Activated CD8-positive, alpha-beta T cell treated with anti-CD3 and anti-CD28 coated beads, Interleukin-2, amount 10 ng/mL, durations not matched to agents 7 days and 5 days (primary cell): ENCODE data around the gene MLKL. TPM values are rescaled to one million over a fixed set of nuclear protein-coding genes. Genes with fewer than 3 reads are reported as not detected.
"Not testable (repeated sequence)": the region's sequence is repeated elsewhere in the genome, so short reads cannot be mapped to it uniquely, and the experiment has no call there.

Source experiments
- ATAC-seq: fragments of 150-1000 bp; cut with Tn5 transposase; one replicate; pipeline ENCODE4 v1.10.0; 2021; ENCODE audit warnings: moderate library complexity
- CTCF ChIA-PET: fragments of 350-600 bp; sonication (Branson Sonifier 250); formaldehyde crosslinking; loops from one replicate; lab custom pipeline; 2021; ENCODE audit warnings: antibody characterized with exemption; lab: Charles Lee
- POLR2A ChIA-PET: fragments of 350-600 bp; sonication (Branson Sonifier 250); formaldehyde crosslinking; loops from one replicate; lab custom pipeline; 2021; ENCODE audit warnings: antibody characterized with exemption; lab: Charles Lee
- DNase-seq: peaks from one replicate; pipeline ENCODE4 v3.0.0-alpha.2; 2020
- H3K27ac Mint-ChIP-seq: one replicate; pipeline ENCODE4 v1.8.0; 2021; ENCODE audit warnings: mild to moderate bottlenecking, mixed read lengths
- H3K27me3 Mint-ChIP-seq: one replicate; pipeline ENCODE4 v1.8.0; 2021; ENCODE audit warnings: low read depth, mixed read lengths
- H3K36me3 Mint-ChIP-seq: one replicate; pipeline ENCODE4 v1.8.0; 2021; ENCODE audit warnings: low read depth, mixed read lengths
- H3K4me1 Mint-ChIP-seq: one replicate; pipeline ENCODE4 v1.8.0; 2021; ENCODE audit warnings: low read depth, mixed read lengths
- H3K4me3 Mint-ChIP-seq: one replicate; pipeline ENCODE4 v1.8.0; 2021; ENCODE audit warnings: mild to moderate bottlenecking, mixed read lengths
- H3K9me3 Mint-ChIP-seq: one replicate; pipeline ENCODE4 v1.8.0; 2022; ENCODE audit warnings: mixed read lengths; ENCODE audit not compliant: insufficient read depth
- total RNA-seq, 2 experiments: library from RNA; stranded (reverse); gene quantifications; one replicate each; pipeline ENCODE4 v1.2.3, GENCODE V29; 2021

Gene MLKL
- total RNA-seq, 2 experiments from 2014 or later: 29.5 to 31.3 TPM

GRCh38 chr16:74729783-74730683 lies 29.4 kb upstream of the MLKL start:
- H3K27me3 Mint-ChIP-seq: no peaks in the 10 kb centered on the region
- ChIA-PET CTCF (no interaction called here), POLR2A (no interaction called here)
- ATAC-seq (no peak), DNase-seq (no peak)
- peak overlapping the region; percentile 68 for H3K27ac Mint-ChIP-seq
- H3K9me3 Mint-ChIP-seq: peaks cover 7% of the 10 kb centered on the region
- H3K36me3 Mint-ChIP-seq: no peaks in the 10 kb centered on the region
- peaks cover 13% of the 10 kb centered on the region for H3K4me1 Mint-ChIP-seq
- H3K4me3 Mint-ChIP-seq: no peak overlapping the region

GRCh38 chr16:74727903-74728302 lies 27.2 kb upstream of the MLKL start:
- Mint-ChIP-seq H3K9me3 (peaks cover 7% of the 10 kb centered on the region), H3K4me3 (no peak overlapping the region), H3K4me1 (peaks cover 13% of the 10 kb centered on the region), H3K27me3 (no peaks in the 10 kb centered on the region), H3K36me3 (no peaks in the 10 kb centered on the region), H3K27ac (no peak overlapping the region)
- ChIA-PET POLR2A (no interaction called here), CTCF (interaction anchor here (2.0 to 2.8 kb wide), 2 partner anchors 18 to 27 kb away, joined by 7 to 11 read pairs; partner anchors contain the start of gene MLKL)
- DNase-seq: no peak
- no peak for ATAC-seq

- no peak for ATAC-seq
- Mint-ChIP-seq H3K4me3 (no peak overlapping the region), H3K4me1 (peaks cover 13% of the 10 kb centered on the region), H3K9me3 (peaks cover 7% of the 10 kb centered on the region), H3K27ac (no peak overlapping the region), H3K36me3 (no peaks in the 10 kb centered on the region), H3K27me3 (no peaks in the 10 kb centered on the region)
- DNase-seq: peak; percentile 45
- ChIA-PET POLR2A (no interaction called here), CTCF (interaction anchor here (0.7 to 2.8 kb wide), 10 partner anchors 11 to 417 kb away, joined by 3 to 11 read pairs (median 3); partner anchors contain the start of gene MLKL)
These were observed 26.1 kb upstream of the MLKL start for GRCh38 chr16:74726716-74727115.

- Mint-ChIP-seq H3K9me3 (peaks cover 7% of the 10 kb centered on the region), H3K36me3 (no peaks in the 10 kb centered on the region), H3K4me3 (no peak overlapping the region), H3K27me3 (no peaks in the 10 kb centered on the region), H3K27ac (no peak overlapping the region), H3K4me1 (peaks cover 13% of the 10 kb centered on the region)
- DNase-seq: no peak
- POLR2A ChIA-PET: no interaction called here
- CTCF ChIA-PET: interaction anchor here (0.7 to 2.8 kb wide), 8 partner anchors 12 to 416 kb away, joined by 3 to 11 read pairs (median 5); partner anchors contain the start of gene MLKL
- ATAC-seq: no peak
These were observed 25.2 kb upstream of the MLKL start for GRCh38 chr16:74725651-74726455.

- POLR2A ChIA-PET: interaction anchor here (1.4 kb wide), 1 partner anchor 58 kb away, joined by 3 read pairs; the partner anchor contains the start of gene RFWD3
- ATAC-seq (no peak), DNase-seq (no peak)
- H3K27ac Mint-ChIP-seq: no peak overlapping the region
- H3K9me3 Mint-ChIP-seq: peaks cover 7% of the 10 kb centered on the region
- H3K4me1 Mint-ChIP-seq: peaks cover 8% of the 10 kb centered on the region
- CTCF ChIA-PET: interaction anchor here (1.7 kb wide), 1 partner anchor 17 kb away, joined by 5 read pairs; no protein-coding TSS in a partner anchor
- no peaks in the 10 kb centered on the region for H3K36me3 Mint-ChIP-seq
- no peak overlapping the region for H3K4me3 Mint-ChIP-seq
- no peaks in the 10 kb centered on the region for H3K27me3 Mint-ChIP-seq
These were observed 24.3 kb upstream of the MLKL start for GRCh38 chr16:74724820-74725549.

GRCh38 chr16:74723256-74723655 lies 22.6 kb upstream of the MLKL start:
- POLR2A ChIA-PET: interaction anchor here (1.5 kb wide), 1 partner anchor 14 kb away, joined by 3 read pairs; no protein-coding TSS in a partner anchor
- CTCF ChIA-PET: interaction anchor here (1.1 kb wide), 1 partner anchor 140 kb away, joined by 4 read pairs; no protein-coding TSS in a partner anchor
- Mint-ChIP-seq H3K36me3 (no peaks in the 10 kb centered on the region), H3K9me3 (peaks cover 7% of the 10 kb centered on the region), H3K27me3 (no peaks in the 10 kb centered on the region), H3K4me3 (no peak overlapping the region), H3K4me1 (no peaks in the 10 kb centered on the region), H3K27ac (no peak overlapping the region)
- DNase-seq: no peak
- no peak for ATAC-seq

- POLR2A ChIA-PET: interaction anchor here (1.5 kb wide), 1 partner anchor 15 kb away, joined by 3 read pairs; no protein-coding TSS in a partner anchor
- DNase-seq, ATAC-seq, H3K36me3 Mint-ChIP-seq, H3K4me1 Mint-ChIP-seq, H3K9me3 Mint-ChIP-seq, H3K27me3 Mint-ChIP-seq, H3K27ac Mint-ChIP-seq, H3K4me3 Mint-ChIP-seq, CTCF ChIA-PET: not testable (repeated sequence)
These were observed 21.5 kb upstream of the MLKL start for GRCh38 chr16:74722156-74722555.

- CTCF ChIA-PET: interaction anchor here (0.9 kb wide), 1 partner anchor 141 kb away, joined by 3 read pairs; no protein-coding TSS in a partner anchor
These were observed 21.1 kb upstream of the MLKL start for GRCh38 chr16:74721716-74722115.

GRCh38 chr16:74720579-74720978 lies 19.9 kb upstream of the MLKL start:
- Mint-ChIP-seq H3K9me3 (no peaks in the 10 kb centered on the region), H3K4me1 (no peaks in the 10 kb centered on the region), H3K4me3 (no peak overlapping the region), H3K36me3 (no peaks in the 10 kb centered on the region), H3K27me3 (no peaks in the 10 kb centered on the region), H3K27ac (no peak overlapping the region)
- no peak for ATAC-seq
- CTCF ChIA-PET: interaction anchor here (0.9 to 1.0 kb wide), 2 partner anchors 142 to 143 kb away, joined by 3 read pairs; no protein-coding TSS in a partner anchor
- POLR2A ChIA-PET: no interaction called here
- DNase-seq: no peak

More at GRCh38 chr16:74721716-74722115, 21.1 kb upstream of the MLKL start:
- H3K9me3 Mint-ChIP-seq: no peaks in the 10 kb centered on the region
- H3K36me3 Mint-ChIP-seq: no peaks in the 10 kb centered on the region
- ATAC-seq (no peak), DNase-seq (no peak)
- no peaks in the 10 kb centered on the region for H3K27me3 Mint-ChIP-seq
- H3K27ac Mint-ChIP-seq: no peak overlapping the region
- POLR2A ChIA-PET: no interaction called here
- no peak overlapping the region for H3K4me3 Mint-ChIP-seq
- H3K4me1 Mint-ChIP-seq: no peaks in the 10 kb centered on the region

- no peaks in the 10 kb centered on the region for H3K4me1 Mint-ChIP-seq
- ChIA-PET CTCF (interaction anchor here (0.6 kb wide), 1 partner anchor 199 kb away, joined by 3 read pairs; no protein-coding TSS in a partner anchor), POLR2A (interaction anchor here (0.6 to 1.1 kb wide), 2 partner anchors 19 to 237 kb away, joined by 3 to 4 read pairs; no protein-coding TSS in a partner anchor)
- DNase-seq (no peak), ATAC-seq (no peak)
- H3K27me3 Mint-ChIP-seq: no peaks in the 10 kb centered on the region
- no peak overlapping the region for H3K27ac Mint-ChIP-seq
- H3K4me3 Mint-ChIP-seq: no peak overlapping the region
- H3K36me3 Mint-ChIP-seq: no peaks in the 10 kb centered on the region
- H3K9me3 Mint-ChIP-seq: no peaks in the 10 kb centered on the region
These were observed 18.3 kb upstream of the MLKL start for GRCh38 chr16:74718741-74719610.
